Bronchial epithelial cell (primary cell): Measurements from ENCODE around the gene OR10A3. TPM values are rescaled to one million over a fixed set of nuclear protein-coding genes. Genes with fewer than 3 reads are reported as not detected.

Source experiments
- DNase-seq: peaks from one replicate; pipeline ENCODE4 v3.0.0-alpha.2; 2010; ENCODE audit warnings: low read depth
- FAIRE-seq: peaks from 2 replicates; lab custom pipeline; 2011; peaks lifted over from hg19 to GRCh38; lab: Jason Lieb, UNC
- H3K27me3 ChIP-seq: 2 replicates; pipeline ENCODE4 v1.5.1; 2011; ENCODE audit warnings: low read length; ENCODE audit not compliant: control insufficient read depth, insufficient read depth
- H3K36me3 ChIP-seq: 2 replicates; pipeline ENCODE4 v1.5.1; 2011; ENCODE audit warnings: low read length; ENCODE audit not compliant: control insufficient read depth, insufficient read depth
- H3K4me3 ChIP-seq: 2 replicates; pipeline ENCODE4 v1.5.1; 2011; ENCODE audit warnings: mild to moderate bottlenecking, low read depth, low read length, control low read depth
- total RNA-seq: library from RNA; depleted of rRNA; stranded (reverse); fragments of >200 nt; gene quantifications from 2 replicates; pipeline ENCODE4 v1.2.1, GENCODE V29; 2014
- TF ChIP-seq, protein P1 (sequence below): IDR thresholded peaks from 2 replicates; pipeline ENCODE4 v1.5.1; 2011; ENCODE audit warnings: mild to moderate bottlenecking, moderate library complexity, low read length, control low read depth, inconsistent platforms; ENCODE audit not compliant: insufficient read depth, severe bottlenecking

Gene OR10A3
- total RNA-seq, 1 donor from 2014 or later = not detected

GRCh38 chr11:7955191-7955590, 13.7 kb upstream of the OR10A3 start:
- FAIRE-seq = no peak
- TF ChIP-seq, protein P1, sequence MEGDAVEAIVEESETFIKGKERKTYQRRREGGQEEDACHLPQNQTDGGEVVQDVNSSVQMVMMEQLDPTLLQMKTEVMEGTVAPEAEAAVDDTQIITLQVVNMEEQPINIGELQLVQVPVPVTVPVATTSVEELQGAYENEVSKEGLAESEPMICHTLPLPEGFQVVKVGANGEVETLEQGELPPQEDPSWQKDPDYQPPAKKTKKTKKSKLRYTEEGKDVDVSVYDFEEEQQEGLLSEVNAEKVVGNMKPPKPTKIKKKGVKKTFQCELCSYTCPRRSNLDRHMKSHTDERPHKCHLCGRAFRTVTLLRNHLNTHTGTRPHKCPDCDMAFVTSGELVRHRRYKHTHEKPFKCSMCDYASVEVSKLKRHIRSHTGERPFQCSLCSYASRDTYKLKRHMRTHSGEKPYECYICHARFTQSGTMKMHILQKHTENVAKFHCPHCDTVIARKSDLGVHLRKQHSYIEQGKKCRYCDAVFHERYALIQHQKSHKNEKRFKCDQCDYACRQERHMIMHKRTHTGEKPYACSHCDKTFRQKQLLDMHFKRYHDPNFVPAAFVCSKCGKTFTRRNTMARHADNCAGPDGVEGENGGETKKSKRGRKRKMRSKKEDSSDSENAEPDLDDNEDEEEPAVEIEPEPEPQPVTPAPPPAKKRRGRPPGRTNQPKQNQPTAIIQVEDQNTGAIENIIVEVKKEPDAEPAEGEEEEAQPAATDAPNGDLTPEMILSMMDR = no peak
- H3K4me3 ChIP-seq = no peak overlapping the region
- H3K36me3 ChIP-seq = no peaks in the 10 kb centered on the region
- DNase-seq = no peak
- H3K27me3 ChIP-seq = no peaks in the 10 kb centered on the region

DNA sequence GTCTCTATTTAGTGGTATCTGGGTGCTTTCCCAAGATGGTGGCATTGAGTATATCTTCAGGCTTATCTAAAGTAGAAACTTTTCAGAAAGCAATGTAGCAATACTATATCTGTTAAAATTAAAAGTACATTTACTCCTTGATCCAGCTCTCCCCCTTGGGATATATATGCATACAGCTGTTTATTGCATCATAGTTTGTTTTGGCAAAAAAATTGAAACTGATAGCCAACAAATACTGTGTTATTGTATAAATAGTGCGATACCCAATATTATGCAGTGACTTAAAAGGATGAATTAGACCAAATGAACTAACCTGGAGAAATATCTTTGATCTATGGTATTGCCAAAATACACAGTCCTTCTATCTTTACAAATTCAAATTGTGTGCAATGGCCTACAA, 8.4 kb upstream of the OR10A3 start:
- Histone ChIP-seq H3K27me3 (no peaks in the 10 kb centered on the region), H3K36me3 (no peaks in the 10 kb centered on the region), H3K4me3 (no peak overlapping the region)
- TF ChIP-seq, protein P1 = no peak
- FAIRE-seq (no peak), DNase-seq (no peak)

DNA sequence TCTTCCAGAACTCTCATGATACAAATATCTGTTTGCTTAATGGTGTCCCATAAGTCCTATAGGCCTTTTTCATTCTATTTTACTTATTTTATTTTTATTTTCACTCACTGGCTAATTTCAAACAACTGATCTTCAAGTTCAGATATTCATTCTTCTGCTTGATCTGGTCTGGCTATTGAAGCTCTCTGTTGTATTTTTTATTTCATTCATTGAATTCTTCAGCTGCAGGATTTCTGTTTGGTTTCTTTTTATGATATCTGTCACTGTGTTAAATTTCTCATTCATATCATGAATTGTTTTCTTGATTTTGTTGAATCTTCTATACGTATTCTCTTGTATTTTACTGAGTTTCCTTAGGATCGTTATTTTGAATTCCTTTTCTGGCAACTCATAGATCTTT, 2.6 kb upstream of the OR10A3 start:
- FAIRE-seq = no peak
- H3K4me3 ChIP-seq = no peak overlapping the region
- H3K36me3 ChIP-seq = no peaks in the 10 kb centered on the region
- peaks cover 1% of the 10 kb centered on the region for H3K27me3 ChIP-seq
- no peak for DNase-seq
- TF ChIP-seq, protein P1 = no peak

DNA sequence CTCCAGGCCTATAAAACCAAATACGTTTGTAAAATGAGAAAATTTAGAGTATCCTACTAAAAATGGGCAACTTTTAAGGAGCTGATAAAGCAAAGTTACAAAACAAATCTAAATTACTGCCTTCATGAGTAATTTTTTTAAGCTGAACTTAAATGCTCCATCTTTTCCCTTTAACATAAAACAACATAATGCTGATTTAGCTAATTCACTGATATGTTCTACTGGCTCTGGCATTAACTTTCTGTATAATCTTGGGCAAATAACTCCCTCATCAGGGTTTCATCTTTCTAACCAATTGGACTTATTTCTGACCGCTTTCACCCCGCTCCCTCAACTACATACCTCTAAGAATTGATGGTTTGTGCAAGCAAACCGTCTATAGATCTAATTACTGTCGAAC, 362 bp downstream of the OR10A3 start:
- DNase-seq (no peak), FAIRE-seq (no peak)

GRCh38 chr11:7936615-7937014, 4.9 kb downstream of the OR10A3 start:
- TF ChIP-seq, protein P1 = no peak
- FAIRE-seq (no peak), DNase-seq (peak; percentile 79)
- no peak overlapping the region for H3K4me3 ChIP-seq
- no peaks in the 10 kb centered on the region for H3K36me3 ChIP-seq
- H3K27me3 ChIP-seq = peaks cover 1% of the 10 kb centered on the region

More for the DNA sequence above, 362 bp downstream of the OR10A3 start:
- Histone ChIP-seq H3K4me3 (no peak overlapping the region), H3K27me3 (peaks cover 1% of the 10 kb centered on the region), H3K36me3 (no peaks in the 10 kb centered on the region)
- TF ChIP-seq, protein P1 = no peak

DNA sequence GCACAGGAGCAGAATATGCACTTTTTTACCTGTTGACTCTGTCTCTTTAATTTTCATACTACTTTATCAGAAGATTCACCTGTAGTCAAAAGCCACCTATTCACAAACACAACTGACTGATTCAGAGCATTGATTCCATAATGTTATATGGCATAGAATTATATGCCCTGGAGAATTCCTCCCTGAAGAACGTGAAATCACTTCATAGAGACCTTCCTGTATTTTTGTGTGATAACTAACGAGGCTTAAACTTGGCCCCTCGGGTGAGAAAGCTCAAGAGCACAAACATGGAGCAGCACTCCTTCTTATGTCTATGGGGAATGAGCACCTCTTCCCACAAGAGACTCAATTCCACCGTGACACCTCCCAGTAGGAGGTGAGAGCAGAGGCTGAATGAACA, 10.3 kb downstream of the OR10A3 start, which contains the start of gene OR10A6:
Gene OR10A6, minus strand, starts transcription at position 101 of the 400 bp plus-strand sequence. CDS start 2,606 bp downstream, outside the sequence.
- FAIRE-seq (no peak), DNase-seq (no peak)
- Histone ChIP-seq H3K27me3 (no peaks in the 10 kb centered on the region), H3K4me3 (no peak within 1 kb of the TSS), H3K36me3 (no peaks in the 10 kb centered on the region)
- TF ChIP-seq, protein P1 = no peak
